HCT116 (cell line): ENCODE data around the gene BTC.

Experiments
- ATF3 ChIP-seq: IDR thresholded peaks from 2 replicates; pipeline ENCODE4 v1.6.1; 2012
- CTCF ChIP-seq, 3 experiments: fragments of 200-600 bp in 1 of 3; sonication (generic) in 1 of 3; IDR thresholded peaks in 2 of 3; conservative IDR thresholded peaks in 1 of 3; 2 replicates each; pipeline ENCODE4 v1.5.1; 2012 to 2017; ENCODE audit warnings: low read depth in 2 of 3, low read length in 2 of 3, antibody characterized with exemption in 1 of 3, borderline replicate concordance in 1 of 3, control low read depth in 1 of 3, mild to moderate bottlenecking in 1 of 3, mixed read lengths in 1 of 3, mixed run types in 1 of 3, moderate library complexity in 1 of 3; ENCODE audit not compliant: insufficient read depth in 1 of 3
- EGR1 ChIP-seq: IDR thresholded peaks from 2 replicates; pipeline ENCODE4 v1.6.1; 2012; ENCODE audit warnings: low read depth
- EZH2phosphoT487 ChIP-seq: fragments of 200-600 bp; IDR thresholded peaks from 2 replicates; pipeline ENCODE4 v1.6.1; 2018; ENCODE audit warnings: antibody characterized with exemption, borderline replicate concordance
- FOSL1 ChIP-seq: IDR thresholded peaks from 2 replicates; pipeline ENCODE4 v1.6.1; 2012; ENCODE audit warnings: low read depth
- JUND ChIP-seq: IDR thresholded peaks from 2 replicates; pipeline ENCODE4 v1.6.1; 2012
- MAX ChIP-seq: IDR thresholded peaks from 2 replicates; pipeline ENCODE4 v1.6.1; 2012
- POLR2A ChIP-seq: IDR thresholded peaks from 2 replicates; pipeline ENCODE4 v1.7.0; 2011; ENCODE audit warnings: borderline replicate concordance; ENCODE audit not compliant: insufficient read depth, insufficient read length; ENCODE audit errors: extremely low read depth
- POLR2AphosphoS5 ChIP-seq: IDR thresholded peaks from 2 replicates; pipeline ENCODE4 v1.6.1; 2011; ENCODE audit warnings: mild to moderate bottlenecking, low read depth, low read length, moderate library complexity
- REST ChIP-seq: IDR thresholded peaks from 2 replicates; pipeline ENCODE4 v1.6.1; 2012; ENCODE audit warnings: low read depth
- SIN3A ChIP-seq: IDR thresholded peaks from 2 replicates; pipeline ENCODE4 v1.6.1; 2012; ENCODE audit warnings: low read depth
- YY1 ChIP-seq: IDR thresholded peaks from 2 replicates; pipeline ENCODE4 v1.6.1; 2011; ENCODE audit warnings: low read length, low read depth, moderate library complexity, mild to moderate bottlenecking; ENCODE audit not compliant: insufficient replicate concordance; ENCODE audit errors: extremely low read depth
- ZFX ChIP-seq: fragments of 450-650 bp; IDR thresholded peaks from 2 replicates; pipeline ENCODE4 v1.6.1; 2017

- TF ChIP-seq MAX = no peak
- no peak for TF ChIP-seq REST
- no peak for TF ChIP-seq SIN3A
- TF ChIP-seq CTCF (IDR thresholded peaks at IDR 0.05 in 2 of 3, conservative IDR thresholded peaks at IDR 0.05 in 1 of 3; ENCODE audit: borderline replicate concordance in 1 of 3, insufficient read depth in 1 of 3, low read depth in 2 of 3, low read length in 2 of 3) = no peak
- TF ChIP-seq POLR2AphosphoS5 = no peak
- TF ChIP-seq ZFX = no peak
- no peak for TF ChIP-seq YY1
- no peak for TF ChIP-seq EZH2phosphoT487
- TF ChIP-seq JUND = no peak
- TF ChIP-seq ATF3 = no peak
- TF ChIP-seq FOSL1 = no peak
- TF ChIP-seq POLR2A = no peak
- no peak for TF ChIP-seq EGR1
These were observed 40.1 kb downstream of the BTC start for GRCh38 chr4:74754218-74754617.
